SK-N-SH treated with all-trans-retinoic acid at 6 μM for 48 hours (cell line): Measurements from ENCODE around the gene PORCN.

Experiments
- ARNTL ChIP-seq: fragments of 450-650 bp; formaldehyde crosslinking; IDR thresholded peaks from 2 replicates; pipeline ENCODE4 v1.5.0; 2020; ENCODE audit warnings: low read depth, mild to moderate bottlenecking, moderate library complexity, borderline replicate concordance
- PPARA ChIP-seq: fragments of 250-450 bp; sonication (Bioruptor Pico); IDR thresholded peaks from 2 replicates; pipeline ENCODE4 v1.5.0; 2020; ENCODE audit warnings: mild to moderate bottlenecking, borderline replicate concordance
- TCF4 ChIP-seq: fragments of 250-450 bp; sonication (Bioruptor Pico); IDR thresholded peaks from 2 replicates; pipeline ENCODE4 v1.8.0; 2021; ENCODE audit warnings: mild to moderate bottlenecking, moderate library complexity, borderline replicate concordance
- ZFP3 ChIP-seq: fragments of 250-450 bp; sonication (Bioruptor Pico); IDR thresholded peaks from 2 replicates; pipeline ENCODE4 v1.5.0; 2020; ENCODE audit warnings: mild to moderate bottlenecking, moderate library complexity
- ZFP30 ChIP-seq: fragments of 450-650 bp; formaldehyde crosslinking; IDR thresholded peaks from 2 replicates; pipeline ENCODE4 v1.5.0; 2022; ENCODE audit warnings: mild to moderate bottlenecking, moderate library complexity
- ZNF565 ChIP-seq: fragments of 450-650 bp; formaldehyde crosslinking; conservative IDR thresholded peaks from 2 replicates; pipeline ENCODE4 v1.5.0; 2020; ENCODE audit warnings: low read depth, mild to moderate bottlenecking, moderate library complexity
- TF ChIP-seq, protein P1 (sequence below): fragments of 250-450 bp; sonication (Bioruptor Pico); IDR thresholded peaks from 2 replicates; pipeline ENCODE4 v1.5.0; 2020; ENCODE audit warnings: mild to moderate bottlenecking, moderate library complexity

DNA sequence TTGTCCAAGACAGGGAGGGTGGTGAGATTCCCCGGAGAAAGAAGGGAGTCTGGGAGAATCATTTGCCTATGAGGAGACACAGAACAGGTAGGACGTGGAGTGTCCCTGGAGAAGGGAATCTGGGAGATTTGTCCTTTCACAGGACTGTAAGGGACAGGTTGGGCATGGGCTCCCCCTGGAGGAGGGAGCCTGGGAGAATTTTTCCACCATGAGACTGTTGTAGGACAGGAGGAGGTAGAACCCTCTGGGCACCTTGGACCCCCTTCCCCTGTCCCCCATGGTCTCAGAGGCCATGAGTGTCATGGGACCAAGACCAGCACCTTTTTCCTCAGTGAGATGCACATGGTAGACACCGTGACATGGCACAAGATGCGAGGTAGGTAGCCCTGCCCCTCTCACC, 2.8 kb downstream of the PORCN start:
- TF ChIP-seq ARNTL (CRISPR knock-in tag) = no peak
- no peak for TF ChIP-seq ZNF565
- no peak for TF ChIP-seq PPARA (CRISPR knock-in tag)
- no peak for TF ChIP-seq TCF4 (CRISPR knock-in tag)
- TF ChIP-seq ZFP30 = no peak
- no peak for TF ChIP-seq ZFP3 (CRISPR knock-in tag)
- TF ChIP-seq, protein P1, sequence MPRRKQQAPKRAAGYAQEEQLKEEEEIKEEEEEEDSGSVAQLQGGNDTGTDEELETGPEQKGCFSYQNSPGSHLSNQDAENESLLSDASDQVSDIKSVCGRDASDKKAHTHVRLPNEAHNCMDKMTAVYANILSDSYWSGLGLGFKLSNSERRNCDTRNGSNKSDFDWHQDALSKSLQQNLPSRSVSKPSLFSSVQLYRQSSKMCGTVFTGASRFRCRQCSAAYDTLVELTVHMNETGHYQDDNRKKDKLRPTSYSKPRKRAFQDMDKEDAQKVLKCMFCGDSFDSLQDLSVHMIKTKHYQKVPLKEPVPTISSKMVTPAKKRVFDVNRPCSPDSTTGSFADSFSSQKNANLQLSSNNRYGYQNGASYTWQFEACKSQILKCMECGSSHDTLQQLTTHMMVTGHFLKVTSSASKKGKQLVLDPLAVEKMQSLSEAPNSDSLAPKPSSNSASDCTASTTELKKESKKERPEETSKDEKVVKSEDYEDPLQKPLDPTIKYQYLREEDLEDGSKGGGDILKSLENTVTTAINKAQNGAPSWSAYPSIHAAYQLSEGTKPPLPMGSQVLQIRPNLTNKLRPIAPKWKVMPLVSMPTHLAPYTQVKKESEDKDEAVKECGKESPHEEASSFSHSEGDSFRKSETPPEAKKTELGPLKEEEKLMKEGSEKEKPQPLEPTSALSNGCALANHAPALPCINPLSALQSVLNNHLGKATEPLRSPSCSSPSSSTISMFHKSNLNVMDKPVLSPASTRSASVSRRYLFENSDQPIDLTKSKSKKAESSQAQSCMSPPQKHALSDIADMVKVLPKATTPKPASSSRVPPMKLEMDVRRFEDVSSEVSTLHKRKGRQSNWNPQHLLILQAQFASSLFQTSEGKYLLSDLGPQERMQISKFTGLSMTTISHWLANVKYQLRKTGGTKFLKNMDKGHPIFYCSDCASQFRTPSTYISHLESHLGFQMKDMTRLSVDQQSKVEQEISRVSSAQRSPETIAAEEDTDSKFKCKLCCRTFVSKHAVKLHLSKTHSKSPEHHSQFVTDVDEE (CRISPR knock-in tag) = no peak
